MM.1S (cell line): ENCODE measurements around the gene KIN.

Experiments
- DNase-seq: peaks from one replicate; pipeline ENCODE4 v3.0.0-alpha.2; 2015
- H2AFZ ChIP-seq: fragments of 300-600 bp; sonication (generic); 2 replicates; pipeline ENCODE4 v1.6.0; 2016; ENCODE audit warnings: antibody characterized with exemption, low read length
- H3F3A ChIP-seq: fragments of 300-600 bp; sonication (generic); 2 replicates; pipeline ENCODE4 v1.6.1; 2016; ENCODE audit warnings: mild to moderate bottlenecking, antibody characterized with exemption, low read length, moderate library complexity, mixed read lengths; ENCODE audit not compliant: insufficient read depth
- H3K27ac ChIP-seq: fragments of 300-600 bp; sonication (generic); 2 replicates; pipeline ENCODE4 v1.5.1; 2016; ENCODE audit warnings: mild to moderate bottlenecking, low read length
- H3K27me3 ChIP-seq: fragments of 300-600 bp; sonication (generic); replicated peaks from 2 replicates; pipeline ENCODE4 v1.6.0; 2016; ENCODE audit warnings: low read length; ENCODE audit not compliant: insufficient read depth
- H3K36me3 ChIP-seq: fragments of 300-600 bp; sonication (generic); replicated peaks from 2 replicates; pipeline ENCODE4 v1.6.1; 2016; ENCODE audit warnings: mild to moderate bottlenecking, low read length, mixed read lengths; ENCODE audit not compliant: insufficient read depth
- H3K4me1 ChIP-seq: fragments of 300-600 bp; sonication (generic); 2 replicates; pipeline ENCODE4 v1.6.1; 2016; ENCODE audit warnings: low read length, mixed read lengths
- H3K4me2 ChIP-seq: fragments of 300-600 bp; sonication (generic); 2 replicates; pipeline ENCODE4 v1.6.0; 2016; ENCODE audit warnings: low read depth, low read length
- H3K4me3 ChIP-seq: fragments of 300-600 bp; sonication (generic); 2 replicates; pipeline ENCODE4 v1.5.1; 2016; ENCODE audit warnings: low read length, mixed read lengths
- H3K79me2 ChIP-seq: fragments of 300-600 bp; sonication (generic); 2 replicates; pipeline ENCODE4 v1.6.1; 2016; ENCODE audit warnings: mixed run types, low read length, mixed read lengths
- H3K9ac ChIP-seq: fragments of 300-600 bp; sonication (generic); 2 replicates; pipeline ENCODE4 v1.6.1; 2016; ENCODE audit warnings: low read length, mixed read lengths
- H3K9me2 ChIP-seq: fragments of 300-600 bp; sonication (generic); replicated peaks from 2 replicates; pipeline ENCODE4 v1.6.1; 2016; ENCODE audit warnings: mild to moderate bottlenecking, low read length, mixed read lengths; ENCODE audit not compliant: insufficient read depth
- H3K9me3 ChIP-seq: fragments of 300-600 bp; sonication (generic); replicated peaks from 2 replicates; pipeline ENCODE4 v1.6.1; 2016; ENCODE audit warnings: mild to moderate bottlenecking, low read length, mixed read lengths; ENCODE audit not compliant: insufficient read depth
- H4K20me1 ChIP-seq: fragments of 300-600 bp; sonication (generic); 2 replicates; pipeline ENCODE4 v1.6.1; 2016; ENCODE audit warnings: mild to moderate bottlenecking, low read length, moderate library complexity, mixed read lengths; ENCODE audit not compliant: insufficient read depth
- EZH2 ChIP-seq: fragments of 300-600 bp; sonication (generic); optimal IDR thresholded peaks from 2 replicates; pipeline ENCODE3; 2017; ENCODE audit warnings: low read depth, mild to moderate bottlenecking, antibody characterized with exemption, low read length, mixed read lengths
- EZH2phosphoT487 ChIP-seq: fragments of 300-600 bp; sonication (generic); IDR thresholded peaks from 2 replicates; pipeline ENCODE4 v1.6.1; 2018; ENCODE audit warnings: antibody characterized with exemption, low read length
- TF ChIP-seq, protein P1 (sequence below): fragments of 300-600 bp; sonication (generic); IDR thresholded peaks from 2 replicates; pipeline ENCODE4 v1.5.1; 2016; ENCODE audit warnings: antibody characterized with exemption, low read length, mixed read lengths

The KIN gene

DNA sequence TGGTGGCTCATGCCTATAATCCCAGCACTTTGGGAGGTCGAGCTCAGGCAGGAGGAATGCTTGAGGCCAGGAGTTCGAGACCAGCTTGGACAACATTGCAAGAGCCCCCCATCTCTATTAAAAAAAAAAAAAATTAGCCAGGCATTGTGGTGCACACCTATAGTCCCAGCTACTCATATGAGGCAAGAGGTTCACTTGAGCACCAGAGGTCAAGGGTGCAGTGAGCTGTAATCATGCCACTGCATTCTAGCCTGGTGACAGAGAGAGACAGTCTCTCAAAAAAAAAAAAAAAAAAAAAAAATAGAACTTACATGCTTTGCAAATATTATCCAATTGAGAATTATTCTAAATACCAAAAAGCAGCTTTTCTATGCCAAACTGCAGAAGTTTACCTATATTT, 11.0 kb downstream of the KIN start:
- no peaks in the 10 kb centered on the region for H3K27me3 ChIP-seq
- H3K4me1 ChIP-seq, result no peaks in the 10 kb centered on the region
- no peak for TF ChIP-seq EZH2phosphoT487
- no peak for TF ChIP-seq EZH2
- TF ChIP-seq, protein P1, sequence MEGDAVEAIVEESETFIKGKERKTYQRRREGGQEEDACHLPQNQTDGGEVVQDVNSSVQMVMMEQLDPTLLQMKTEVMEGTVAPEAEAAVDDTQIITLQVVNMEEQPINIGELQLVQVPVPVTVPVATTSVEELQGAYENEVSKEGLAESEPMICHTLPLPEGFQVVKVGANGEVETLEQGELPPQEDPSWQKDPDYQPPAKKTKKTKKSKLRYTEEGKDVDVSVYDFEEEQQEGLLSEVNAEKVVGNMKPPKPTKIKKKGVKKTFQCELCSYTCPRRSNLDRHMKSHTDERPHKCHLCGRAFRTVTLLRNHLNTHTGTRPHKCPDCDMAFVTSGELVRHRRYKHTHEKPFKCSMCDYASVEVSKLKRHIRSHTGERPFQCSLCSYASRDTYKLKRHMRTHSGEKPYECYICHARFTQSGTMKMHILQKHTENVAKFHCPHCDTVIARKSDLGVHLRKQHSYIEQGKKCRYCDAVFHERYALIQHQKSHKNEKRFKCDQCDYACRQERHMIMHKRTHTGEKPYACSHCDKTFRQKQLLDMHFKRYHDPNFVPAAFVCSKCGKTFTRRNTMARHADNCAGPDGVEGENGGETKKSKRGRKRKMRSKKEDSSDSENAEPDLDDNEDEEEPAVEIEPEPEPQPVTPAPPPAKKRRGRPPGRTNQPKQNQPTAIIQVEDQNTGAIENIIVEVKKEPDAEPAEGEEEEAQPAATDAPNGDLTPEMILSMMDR, result no peak
- H3K36me3 ChIP-seq, result no peaks in the 10 kb centered on the region; the same call in none of the 2 replicates
- peaks cover 12% of the 10 kb centered on the region; the same call in 1 of the 2 replicates for H3K79me2 ChIP-seq
- H3K27ac ChIP-seq, result no peak overlapping the region
- H3K4me2 ChIP-seq, result no peak overlapping the region
- no peaks in the 10 kb centered on the region for H3K9me2 ChIP-seq
- no peak overlapping the region for H2AFZ ChIP-seq
- H3K4me3 ChIP-seq, result no peak overlapping the region
- no peaks in the 10 kb centered on the region for H3F3A ChIP-seq
- H3K9ac ChIP-seq, result no peak overlapping the region
- no peaks in the 10 kb centered on the region for H3K9me3 ChIP-seq
- no peaks in the 10 kb centered on the region for H4K20me1 ChIP-seq
- DNase-seq, result no peak

DNA sequence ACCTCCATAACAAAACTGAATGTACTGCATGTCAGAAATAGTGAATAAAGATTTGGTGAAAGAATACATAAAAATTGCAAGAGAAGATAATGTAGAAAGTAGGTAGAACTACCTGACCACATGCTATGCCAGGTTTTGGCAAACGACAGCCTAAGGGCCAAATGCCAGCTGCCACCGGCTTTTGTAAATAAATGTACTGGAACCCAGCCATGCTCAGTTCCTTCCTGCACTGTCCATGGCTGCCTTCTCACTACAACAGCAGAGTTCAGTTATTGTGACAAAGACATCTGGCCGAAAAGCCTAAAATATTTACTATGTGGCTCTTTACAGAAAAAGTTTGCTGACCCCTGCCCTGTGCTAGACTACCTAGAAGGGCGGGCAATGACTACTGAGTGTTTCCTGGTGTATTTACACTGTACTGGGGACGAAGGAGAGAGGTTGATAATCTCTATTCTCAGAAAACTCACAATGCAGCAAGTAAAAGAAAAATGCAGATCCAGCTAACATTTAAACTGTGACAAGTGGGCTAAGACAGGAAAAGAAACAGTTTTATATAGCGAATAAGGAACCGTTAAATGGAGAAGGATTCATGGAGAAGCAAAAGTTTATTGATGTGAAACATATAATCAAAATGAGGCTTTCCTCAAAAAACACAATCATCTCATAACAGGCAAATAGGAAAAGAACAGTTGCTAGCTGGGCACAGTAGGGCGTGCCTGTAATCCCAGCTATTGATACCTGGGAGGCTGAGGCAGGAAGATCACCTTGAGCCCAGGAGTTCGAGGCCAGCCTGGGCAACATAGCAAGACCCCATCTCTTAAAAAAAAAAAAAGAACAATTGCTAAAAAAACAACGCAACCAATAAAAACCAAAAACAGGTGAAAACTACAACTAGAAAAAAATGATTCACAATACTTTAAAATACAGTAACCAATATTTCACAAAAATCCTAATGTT, 13.7 kb downstream of the KIN start:
- no peak for TF ChIP-seq EZH2phosphoT487
- TF ChIP-seq, protein P1, result no peak
- TF ChIP-seq EZH2, result no peak
- H3K36me3 ChIP-seq, result no peaks in the 10 kb centered on the region; the same call in none of the 2 replicates
- DNase-seq, result no peak

DNA sequence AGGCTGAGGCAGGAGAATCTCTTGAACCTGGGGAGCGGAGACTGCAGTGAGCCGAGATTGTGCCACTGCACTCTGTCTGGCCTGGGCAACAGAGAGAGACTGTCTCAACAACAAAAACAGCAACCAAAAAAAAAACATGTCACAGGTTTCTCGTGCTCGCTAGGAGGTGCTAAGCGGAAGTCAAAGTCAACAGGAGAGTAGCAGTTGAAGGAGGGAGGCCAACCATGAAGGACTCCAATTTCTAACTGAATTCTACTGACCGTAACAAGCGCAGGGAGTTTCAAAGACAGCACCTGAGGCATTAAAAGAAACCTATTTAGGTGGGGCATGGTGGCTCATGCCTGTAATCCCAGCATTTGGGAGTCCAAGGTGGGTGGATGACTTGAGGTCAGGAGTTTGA, 19.4 kb downstream of the KIN start:
- Histone ChIP-seq H4K20me1 (no peaks in the 10 kb centered on the region), H3K9me2 (no peaks in the 10 kb centered on the region), H3K27ac (no peak overlapping the region), H3K79me2 (no peaks in the 10 kb centered on the region), H3F3A (no peaks in the 10 kb centered on the region), H3K4me1 (no peaks in the 10 kb centered on the region), H2AFZ (no peak overlapping the region), H3K9me3 (no peaks in the 10 kb centered on the region), H3K4me3 (no peak overlapping the region), H3K36me3 (peaks cover 4% of the 10 kb centered on the region), H3K9ac (no peak overlapping the region), H3K27me3 (no peaks in the 10 kb centered on the region), H3K4me2 (no peak overlapping the region)
- TF ChIP-seq EZH2phosphoT487 (no peak), EZH2 (no peak)
- TF ChIP-seq, protein P1, result no peak
- no peak for DNase-seq

More for the DNA sequence above, 13.7 kb downstream of the KIN start:
- Histone ChIP-seq H3K4me2 (no peak overlapping the region), H3K27me3 (no peaks in the 10 kb centered on the region), H2AFZ (no peak overlapping the region), H3K9me2 (no peaks in the 10 kb centered on the region), H3K4me3 (no peak overlapping the region), H3K79me2 (no peaks in the 10 kb centered on the region), H3K4me1 (no peaks in the 10 kb centered on the region), H3K9me3 (no peaks in the 10 kb centered on the region), H3F3A (no peaks in the 10 kb centered on the region), H3K27ac (no peak overlapping the region), H3K9ac (no peak overlapping the region), H4K20me1 (no peaks in the 10 kb centered on the region)
